Ovary (tissue), 3 donors: ENCODE measurements around the gene TLL2.

ENCODE experiments used
- CTCF ChIP-seq, 3 donors: fragments of 450-650 bp in 2 of 3; fragments of 200-600 bp in 1 of 3; IDR thresholded peaks; one replicate each; pipeline versions ENCODE4 v1.5.1 to v1.8.0; 2016 to 2022; ENCODE audit warnings: antibody characterized with exemption in 3 of 3, mild to moderate bottlenecking in 1 of 3
- EP300 ChIP-seq: sonication (generic); formaldehyde crosslinking; IDR thresholded peaks from one replicate; pipeline ENCODE4 v1.6.1; 2017; ENCODE audit warnings: antibody characterized with exemption
- POLR2A ChIP-seq: fragments of 450-650 bp; IDR thresholded peaks from one replicate; pipeline ENCODE4 v1.6.1; 2017; ENCODE audit warnings: antibody characterized with exemption, mild to moderate bottlenecking, moderate library complexity
- donor health status: DM: no; HTN: no; CAD: no.

- TF ChIP-seq CTCF (IDR thresholded peaks at IDR 0.05) = no peak
- TF ChIP-seq POLR2A = no peak
- TF ChIP-seq EP300 = no peak
Observed at GRCh38 chr10:96360331-96360730, 153.4 kb downstream of the TLL2 start.
